GM20000 (cell line): ENCODE measurements around the gene CEACAM19.
"Not testable (repeated sequence)": the region's sequence is repeated elsewhere in the genome, so short reads cannot be mapped to it uniquely, and the experiment has no call there.

Experiments used
- DNase-seq: peaks from one replicate; pipeline ENCODE4 v3.0.0; 2012; ENCODE audit warnings: low spot score
- CTCF ChIP-seq: IDR thresholded peaks from 2 replicates; pipeline ENCODE4 v1.5.1; 2012; ENCODE audit warnings: mild to moderate bottlenecking, control low read depth; ENCODE audit errors: extremely low read depth, missing control alignments

The CEACAM19 gene

GRCh38 chr19:44671400-44671799 lies at the start of gene CEACAM19:
CEACAM19 (plus strand) TSS chr19:44671482; CDS start chr19:44671932, 450 bp downstream.
- DNase-seq = peak; percentile 44

GRCh38 chr19:44623080-44623479 lies 48.2 kb upstream of the CEACAM19 start:
- DNase-seq = no peak
- no peak for TF ChIP-seq CTCF

More at GRCh38 chr19:44671400-44671799, at the start of gene CEACAM19:
- no peak for TF ChIP-seq CTCF

- no peak for TF ChIP-seq CTCF
Measured at GRCh38 chr19:44623626-44624025, 47.7 kb upstream of the CEACAM19 start.

GRCh38 chr19:44624840-44625354 lies 46.4 kb upstream of the CEACAM19 start:
- no peak for DNase-seq
- TF ChIP-seq CTCF = no peak

More at GRCh38 chr19:44623626-44624025, 47.7 kb upstream of the CEACAM19 start:
- DNase-seq = no peak

- not testable (repeated sequence) for DNase-seq
Measured at GRCh38 chr19:44625637-44626036, 45.6 kb upstream of the CEACAM19 start.

- no peak for DNase-seq
- TF ChIP-seq CTCF = no peak
Measured at GRCh38 chr19:44626048-44626624, 45.1 kb upstream of the CEACAM19 start.

- no peak for DNase-seq
- TF ChIP-seq CTCF = no peak
Measured at GRCh38 chr19:44627631-44628030, 43.7 kb upstream of the CEACAM19 start.

- no peak for TF ChIP-seq CTCF
- DNase-seq = no peak
Measured at GRCh38 chr19:44628793-44629192, 42.5 kb upstream of the CEACAM19 start.

GRCh38 chr19:44631611-44632010 lies 39.7 kb upstream of the CEACAM19 start:
- not testable (repeated sequence) for DNase-seq

- DNase-seq = not testable (repeated sequence)
Measured at GRCh38 chr19:44634058-44634457, 37.2 kb upstream of the CEACAM19 start.
